OCI-LY1 (cell line): ENCODE results near the gene GATA6.

ENCODE experiments used
- CTCF ChIP-seq: fragments of 200-600 bp; sonication (generic), shearing (Covaris generic); IDR thresholded peaks from 2 replicates; pipeline ENCODE4 v1.5.1; 2017; ENCODE audit warnings: mild to moderate bottlenecking, antibody characterized with exemption, low read length, moderate library complexity, mixed read lengths
- EZH2 ChIP-seq: fragments of 200-600 bp; sonication (generic), shearing (Covaris generic); IDR thresholded peaks from 2 replicates; pipeline ENCODE4 v1.8.0; 2017; ENCODE audit warnings: borderline replicate concordance, mixed run types, mild to moderate bottlenecking, antibody characterized with exemption, low read length, moderate library complexity, mixed read lengths

DNA sequence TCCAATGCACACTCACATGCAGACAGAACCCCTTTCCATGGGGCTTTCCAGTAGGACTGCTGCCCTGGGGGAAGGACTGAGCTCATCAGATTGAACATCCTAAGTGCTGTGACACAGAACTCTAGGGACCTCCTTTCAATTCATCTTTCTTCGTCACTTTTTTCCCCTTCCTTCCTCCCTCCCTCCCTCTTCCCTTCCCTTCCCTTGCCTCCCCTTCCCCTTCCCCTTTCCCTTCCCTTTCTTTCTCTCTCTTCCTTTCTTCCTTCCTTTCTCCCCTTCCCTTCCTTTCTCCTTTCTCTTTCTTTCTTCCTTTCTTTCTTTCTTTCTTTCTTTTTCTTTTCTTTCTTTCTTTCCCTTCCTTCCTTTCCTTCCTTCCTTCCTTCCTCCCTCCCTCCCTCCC, 39.6 kb upstream of the GATA6 start:
- TF ChIP-seq CTCF (no peak), EZH2 (no peak)
